GM18508 (cell line): ENCODE measurements around the gene ZYG11B.
"Not testable (repeated sequence)": the region's sequence is repeated elsewhere in the genome, so short reads cannot be mapped to it uniquely, and the experiment has no call there.

Source experiments
- ATAC-seq: cut with Tn5 transposase; IDR thresholded peaks from one replicate; pipeline ENCODE4 v1.9.1; 2021; ENCODE audit warnings: moderate number of reproducible peaks; ENCODE audit not compliant: insufficient read depth, unreplicated experiment

The ZYG11B gene

DNA sequence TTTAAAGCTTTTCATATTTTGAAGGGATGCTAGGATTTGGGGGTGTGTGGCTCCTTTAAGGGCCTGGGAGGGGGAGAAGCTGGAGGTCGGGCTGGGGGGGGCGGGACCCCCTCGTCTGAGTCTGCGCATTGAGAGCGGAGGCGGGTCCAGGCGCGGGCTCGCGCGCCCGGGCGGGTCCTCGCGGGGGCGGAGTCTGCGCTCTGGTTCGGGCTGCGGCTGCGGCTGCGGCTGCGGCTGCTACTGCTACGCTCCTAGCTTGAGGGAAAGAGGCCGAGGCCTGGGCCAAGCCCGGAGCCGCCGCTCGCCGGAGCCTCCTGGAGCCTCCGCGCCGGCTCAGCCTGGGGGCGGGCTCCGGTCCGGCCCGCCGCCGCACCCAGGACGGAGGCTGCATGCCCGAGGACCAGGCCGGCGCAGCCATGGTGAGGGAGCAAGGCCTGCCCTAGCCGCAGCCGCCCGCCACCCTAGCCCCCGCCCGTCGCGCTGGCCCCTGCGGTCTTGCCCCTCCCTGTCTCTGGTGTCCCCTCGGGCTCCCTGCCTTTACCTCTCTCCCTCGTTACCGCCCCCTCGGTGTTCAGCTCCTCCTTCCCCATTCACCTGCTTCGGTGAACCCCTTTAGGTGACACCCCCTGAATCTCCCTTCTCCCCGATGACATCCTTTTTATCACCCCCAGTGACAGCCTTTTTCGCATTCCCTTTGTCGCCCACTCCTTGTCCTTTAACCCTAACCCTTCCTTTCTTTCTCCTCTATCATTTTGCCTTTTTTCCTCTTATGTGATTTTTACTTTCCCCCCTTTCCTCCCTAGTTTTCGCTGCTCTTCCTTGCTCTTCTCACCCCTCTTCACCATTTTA is at the start of gene ZYG11B:
Gene ZYG11B (plus strand): TSS at position 189 of the 849 bp plus-strand sequence. CDS start 201 bp downstream, at position 390.
- ATAC-seq: peak; percentile 67

DNA sequence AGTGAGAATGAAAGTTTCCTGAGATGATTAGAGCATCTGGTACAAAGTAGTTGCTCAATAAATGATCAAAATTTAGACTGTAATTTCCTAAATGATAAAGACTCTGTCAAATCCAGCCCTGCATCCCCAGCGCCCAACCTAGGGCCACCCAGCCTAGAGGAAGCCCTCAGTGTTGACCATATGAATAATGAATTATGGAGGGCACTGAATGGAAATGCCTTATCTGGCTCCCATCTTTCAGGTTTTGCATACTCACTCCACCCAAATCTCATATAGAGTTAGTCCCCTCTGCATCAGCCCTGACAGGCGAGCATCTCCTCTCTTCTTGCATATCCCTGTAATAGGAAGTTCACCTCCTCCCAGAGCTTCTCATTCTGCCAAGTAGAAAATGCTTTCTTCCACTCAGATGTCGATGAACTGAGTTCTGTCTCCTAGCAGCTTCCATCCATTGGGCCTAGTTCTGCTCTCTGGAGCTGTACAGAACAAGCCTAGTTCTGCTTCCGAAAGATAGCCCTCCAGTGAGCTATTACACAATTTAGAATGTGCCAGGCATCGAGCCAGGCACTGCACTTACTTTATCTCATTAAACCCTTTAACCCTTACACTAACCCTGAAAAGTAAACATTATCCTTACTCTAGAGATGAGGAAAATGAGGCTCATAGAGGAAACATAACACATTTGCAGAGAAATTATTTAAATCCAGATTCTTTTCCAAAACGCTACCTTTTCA is 49.0 kb upstream of the ZYG11B start:
- no peak for ATAC-seq

GRCh38 chr1:52679048-52679447 is 47.2 kb upstream of the ZYG11B start:
- ATAC-seq: no peak

DNA sequence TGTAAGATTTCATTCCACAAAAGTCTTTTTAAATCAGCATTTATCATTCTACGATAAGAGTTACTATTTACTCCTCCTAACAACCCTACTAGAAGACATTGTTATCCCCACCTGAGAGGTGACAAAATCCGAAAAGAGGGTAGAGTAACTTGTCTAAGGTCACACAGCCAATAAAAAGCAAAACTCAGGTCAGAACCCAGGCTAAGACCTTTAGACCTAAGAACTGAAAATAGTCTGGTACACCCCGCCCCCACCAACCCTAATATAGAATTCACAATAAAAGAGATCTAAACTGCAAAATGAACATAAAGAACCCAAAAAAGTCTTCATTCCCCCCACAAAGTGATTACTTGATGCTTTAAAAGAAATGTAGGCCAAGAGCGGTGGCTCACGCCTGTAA is 46.8 kb upstream of the ZYG11B start:
- no peak for ATAC-seq

- ATAC-seq: no peak
Observed at GRCh38 chr1:52680353-52680752, 45.9 kb upstream of the ZYG11B start.

- ATAC-seq: no peak
Observed at GRCh38 chr1:52681136-52681535, 45.1 kb upstream of the ZYG11B start.

- no peak for ATAC-seq
Observed at GRCh38 chr1:52683367-52683940, 42.8 kb upstream of the ZYG11B start.

DNA sequence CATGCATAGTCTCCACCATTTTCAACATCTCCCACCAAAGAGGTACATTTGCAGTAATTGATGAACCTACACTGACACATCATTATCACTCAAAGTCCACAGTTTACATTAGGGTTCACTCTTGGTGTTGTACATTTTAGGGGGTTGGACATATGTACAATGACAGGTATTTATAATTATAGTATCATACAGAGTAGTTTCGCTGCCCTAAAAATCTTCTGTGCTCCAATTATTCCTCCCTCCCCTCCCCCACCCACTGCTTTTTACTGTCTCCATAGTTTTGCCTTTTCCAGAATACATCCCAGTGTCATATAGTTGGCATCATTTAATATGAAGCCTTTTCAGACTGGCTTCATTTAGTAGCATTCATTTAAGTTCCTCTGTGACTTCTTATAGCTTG is 41.7 kb upstream of the ZYG11B start:
- ATAC-seq: no peak

DNA sequence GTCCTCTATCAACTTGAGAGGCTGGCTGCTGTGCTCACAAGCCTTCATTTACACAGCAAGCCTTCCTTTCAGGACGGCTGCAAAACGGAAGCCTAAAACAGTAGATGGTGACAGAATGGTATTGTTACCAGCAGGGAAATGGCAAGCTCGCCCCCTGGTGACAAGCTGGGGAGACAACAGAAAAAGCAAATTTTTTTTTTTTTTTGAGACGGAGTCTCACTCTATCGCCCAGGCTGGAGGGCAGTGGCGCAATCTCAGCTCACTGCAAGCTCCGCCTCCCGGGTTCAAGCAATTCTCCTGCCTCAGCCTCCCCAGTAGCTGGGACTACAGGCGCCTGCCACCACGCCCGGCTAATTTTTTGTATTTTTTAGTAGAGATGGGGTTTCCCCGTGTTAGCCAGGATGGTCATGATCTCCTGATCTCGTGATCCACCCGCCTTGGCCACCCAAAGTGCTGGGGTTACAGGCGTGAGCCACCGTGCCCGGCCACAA is 39.9 kb upstream of the ZYG11B start:
- not testable (repeated sequence) for ATAC-seq

DNA sequence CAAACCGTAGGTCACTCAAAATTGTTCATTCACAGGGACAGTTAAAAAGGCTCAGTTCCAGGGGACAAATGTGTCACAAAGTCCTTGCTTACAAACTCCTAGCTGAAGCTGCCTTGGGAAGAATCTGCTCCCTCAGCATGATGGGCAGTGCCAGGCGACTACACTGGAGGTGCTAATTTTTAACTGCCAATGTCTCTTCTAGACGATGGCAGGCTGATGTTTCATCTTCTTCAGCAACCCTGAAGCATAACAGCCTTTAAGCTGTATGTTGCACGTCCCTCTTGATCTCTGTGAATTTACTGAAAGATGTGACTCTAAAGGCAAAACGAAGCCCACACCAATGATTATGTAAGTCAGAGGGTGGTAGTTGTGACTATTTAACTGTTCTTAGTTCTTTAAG is 39.4 kb upstream of the ZYG11B start:
- ATAC-seq: no peak

- ATAC-seq: no peak
Observed at GRCh38 chr1:52691821-52692220, 34.4 kb upstream of the ZYG11B start.

DNA sequence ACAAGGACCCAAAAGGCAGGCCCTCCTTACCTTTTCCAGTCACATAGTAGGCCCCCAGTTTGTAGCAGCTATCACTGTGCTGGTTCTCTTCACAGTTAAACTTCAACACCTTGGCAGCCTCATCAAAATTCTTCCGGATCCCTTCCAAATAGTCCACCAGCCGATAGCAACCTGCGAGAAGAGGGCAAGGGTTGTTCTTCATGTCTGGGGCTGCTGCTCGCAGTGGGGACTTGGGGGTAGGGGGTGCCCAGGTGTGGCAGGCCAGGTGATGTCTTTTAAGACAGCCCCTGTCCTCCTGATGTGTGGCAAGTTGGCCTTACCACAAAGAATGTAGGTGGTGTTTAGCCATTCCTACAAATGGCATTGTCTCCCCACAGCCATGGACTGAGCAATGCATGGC is 33.6 kb upstream of the ZYG11B start:
- no peak for ATAC-seq

- ATAC-seq: not testable (repeated sequence)
Observed at GRCh38 chr1:52693351-52693750, 32.9 kb upstream of the ZYG11B start.

DNA sequence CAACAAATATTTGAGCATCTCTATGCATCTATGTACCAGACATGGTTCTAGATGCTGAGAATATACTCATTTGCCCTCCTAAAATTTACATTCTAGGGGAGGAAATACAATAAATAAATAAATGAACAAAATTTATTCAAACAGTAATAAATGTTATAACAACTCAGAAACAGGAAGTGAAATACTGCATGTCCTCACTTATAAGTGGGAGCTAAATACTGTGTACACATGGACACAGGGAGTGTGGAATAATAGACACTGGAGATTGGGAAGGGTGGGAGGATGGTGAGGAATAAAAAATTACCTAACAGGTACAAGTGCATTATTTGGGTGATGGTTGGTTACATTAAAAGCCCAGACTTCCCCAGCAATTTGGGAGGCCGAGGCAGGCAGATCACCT is 32.4 kb upstream of the ZYG11B start:
- ATAC-seq: no peak

GRCh38 chr1:52695627-52696026 is 30.6 kb upstream of the ZYG11B start:
- ATAC-seq: no peak

GRCh38 chr1:52697795-52698674 is 28.2 kb upstream of the ZYG11B start, which contains the start of gene COA7:
Gene COA7, minus strand, starts transcription at chr1:52698347. Its CDS starts 21 bp downstream, at chr1:52698326.
- no peak for ATAC-seq

- peak; percentile 70 for ATAC-seq
Observed at GRCh38 chr1:52702886-52703787, 23.1 kb upstream of the ZYG11B start.

DNA sequence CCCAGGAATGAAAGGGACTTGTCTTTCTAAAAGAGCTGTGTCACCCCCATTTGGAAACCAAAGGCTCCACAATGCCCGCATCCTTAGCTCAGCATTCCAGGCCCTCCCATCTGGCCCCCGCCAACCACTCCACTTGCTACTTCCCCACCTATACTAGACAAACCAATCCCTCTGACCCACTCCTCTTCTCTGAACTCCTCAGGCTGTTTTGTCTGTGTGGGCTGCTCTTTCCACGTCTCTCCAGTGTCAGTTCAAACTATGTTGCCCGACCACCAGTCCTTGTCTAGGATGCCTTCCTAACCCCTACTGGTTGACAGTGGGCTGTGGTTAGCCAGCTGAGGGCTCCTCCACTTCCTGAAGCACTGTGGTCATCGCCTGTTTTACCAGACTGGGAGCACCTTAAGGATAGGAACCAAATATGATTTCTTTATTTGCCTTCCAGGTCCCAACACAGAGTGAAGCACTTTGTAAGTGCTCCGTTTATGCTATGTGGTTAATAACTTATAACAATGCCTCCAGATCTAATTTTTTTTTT is 20.1 kb upstream of the ZYG11B start:
- no peak for ATAC-seq
